PC-9 (cell line): ENCODE data around the gene GCHFR. TPM values are rescaled to one million over a fixed set of nuclear protein-coding genes. Genes with fewer than 3 reads are reported as not detected.

Experiments used
- BruUV-seq: library from RNA; stranded (reverse); fragments of 400-500 nt; replicated peaks from 2 replicates; lab custom pipeline; 2021; lab: Mats Ljungman, UMichigan
- CTCF ChIA-PET: fragments of 300-600 bp; sonication (Branson Sonifier 250); formaldehyde crosslinking; loops from one replicate; lab custom pipeline; 2022; ENCODE audit warnings: antibody characterized with exemption; lab: Charles Lee
- POLR2A ChIA-PET: fragments of 300-600 bp; sonication (Branson Sonifier 250); formaldehyde crosslinking; loops from one replicate; lab custom pipeline; 2022; ENCODE audit warnings: antibody characterized with exemption; ENCODE audit not compliant: unreplicated experiment; lab: Charles Lee
- DNase-seq, 2 experiments: peaks; one replicate each; pipeline versions ENCODE4 v3.0.0 to v3.0.0-alpha.2; 2015 to 2022; ENCODE audit warnings: mixed read lengths in 1 of 2
- H2AFZ ChIP-seq: fragments of 200-600 bp; sonication (generic); 2 replicates; pipeline ENCODE4 v1.8.1; 2017; ENCODE audit warnings: antibody characterized with exemption
- H3F3A ChIP-seq: fragments of 200-600 bp; sonication (generic); 2 replicates; pipeline ENCODE4 v1.8.1; 2017; ENCODE audit warnings: antibody characterized with exemption, mild to moderate bottlenecking, low read depth; ENCODE audit not compliant: insufficient read depth
- H3K27ac ChIP-seq: fragments of 200-600 bp; sonication (generic); 2 replicates; pipeline ENCODE4 v1.6.1; 2016; ENCODE audit warnings: mixed run types
- H3K27me3 ChIP-seq: fragments of 200-600 bp; sonication (generic); 2 replicates; pipeline ENCODE4 v1.6.1; 2016; ENCODE audit warnings: low read depth, mixed run types; ENCODE audit not compliant: insufficient read depth
- H3K36me3 ChIP-seq: fragments of 200-600 bp; sonication (generic); 2 replicates; pipeline ENCODE4 v1.6.1; 2016; ENCODE audit warnings: low read depth, mixed run types
- H3K4me1 ChIP-seq: fragments of 200-600 bp; sonication (generic); replicated peaks from 2 replicates; pipeline ENCODE4 v1.6.1; 2016; ENCODE audit warnings: mixed run types; ENCODE audit not compliant: insufficient read depth
- H3K4me2 ChIP-seq: fragments of 200-600 bp; sonication (generic); 2 replicates; pipeline ENCODE4 v1.6.1; 2017; ENCODE audit warnings: mixed run types
- H3K4me3 ChIP-seq: fragments of 200-600 bp; sonication (generic); 2 replicates; pipeline ENCODE4 v1.6.1; 2016; ENCODE audit warnings: mixed run types
- H3K79me2 ChIP-seq: fragments of 200-600 bp; sonication (generic); 2 replicates; pipeline ENCODE4 v1.6.1; 2017; ENCODE audit warnings: low read depth, mixed run types
- H3K9me2 ChIP-seq: fragments of 200-600 bp; sonication (generic); 2 replicates; pipeline ENCODE4 v1.8.1; 2017; ENCODE audit warnings: mild to moderate bottlenecking; ENCODE audit not compliant: insufficient read depth
- H3K9me3 ChIP-seq: fragments of 200-600 bp; sonication (generic); 2 replicates; pipeline ENCODE4 v1.8.1; 2016; ENCODE audit warnings: low read depth; ENCODE audit not compliant: insufficient read depth
- H4K20me1 ChIP-seq: fragments of 200-600 bp; sonication (generic); 2 replicates; pipeline ENCODE4 v1.8.1; 2017; ENCODE audit not compliant: insufficient read depth
- CTCF ChIP-seq: fragments of 200-600 bp; sonication (generic); conservative IDR thresholded peaks from 2 replicates; pipeline ENCODE4 v1.6.1; 2017; ENCODE audit warnings: mixed run types, antibody characterized with exemption, mild to moderate bottlenecking, moderate library complexity
- EZH2 ChIP-seq: fragments of 200-600 bp; sonication (generic); IDR thresholded peaks from 2 replicates; pipeline ENCODE4 v1.8.0; 2017; ENCODE audit warnings: antibody characterized with exemption, low read depth
- intact Hi-C: fragments of 100-400 bp; cut with micrococcal nuclease; formaldehyde crosslinking; loops from one replicate; pipeline ENCODE4 v1.10.0; 2022; ENCODE audit not compliant: unreplicated experiment
- total RNA-seq: library from RNA; stranded (reverse); gene quantifications from 2 replicates; pipeline ENCODE4 v1.2.3, GENCODE V29; 2021

The GCHFR gene
- total RNA-seq, 1 experiment from 2014 or later: 1.5 TPM

- ChIA-PET CTCF (interaction anchor here (0.6 kb wide), 1 partner anchor 50 kb away, joined by 8 read pairs; no protein-coding TSS in a partner anchor), POLR2A (interaction anchor here (0.5 to 0.9 kb wide), 6 partner anchors 11 to 1316 kb away, joined by 4 to 11 read pairs (median 6); no protein-coding TSS in a partner anchor)
- no peaks in the 10 kb centered on the region for H3K36me3 ChIP-seq
- no TSS peak for BruUV-seq
- H3K27ac ChIP-seq: peak within 1 kb of the TSS; percentile 72
- intact Hi-C loops: loop anchor here (1.0 to 2.0 kb wide), 4 partner anchors 14 to 38 kb away; partner anchors contain the start of gene C15orf62
- H4K20me1 ChIP-seq: no peaks in the 10 kb centered on the region
- H3K4me3 ChIP-seq: peak within 1 kb of the TSS; percentile 99
- H3K9me3 ChIP-seq: no peaks in the 10 kb centered on the region
- peaks cover 4% of the 10 kb centered on the region; the same call in 1 of the 2 replicates for H3F3A ChIP-seq
- peak; percentile 91 to 93 for DNase-seq
- H3K27me3 ChIP-seq: no peaks in the 10 kb centered on the region
- H3K4me2 ChIP-seq: peak within 1 kb of the TSS; percentile 100
- no peaks in the 10 kb centered on the region for H3K9me2 ChIP-seq
- peaks cover 9% of the 10 kb centered on the region; the same call in 1 of the 2 replicates for H3K4me1 ChIP-seq
- peak within 1 kb of the TSS; percentile 100 for H2AFZ ChIP-seq
- H3K79me2 ChIP-seq: peaks cover 19% of the 10 kb centered on the region
- no peak for TF ChIP-seq EZH2
Measured at GRCh38 chr15:40807028-40807887, 43.4 kb downstream of the GCHFR start, which contains the start of the genes DNAJC17 and ZFYVE19. DNAJC17 (minus strand) TSS chr15:40807473; CDS start chr15:40807446, 27 bp downstream. ZFYVE19 (plus strand) TSS chr15:40807089; CDS start chr15:40807590, 501 bp downstream.

GRCh38 chr15:40807888-40808461, 44.1 kb downstream of the GCHFR start:
- POLR2A ChIA-PET: interaction anchor here (0.5 to 0.7 kb wide), 4 partner anchors 20 to 1230 kb away, joined by 4 to 10 read pairs (median 6); partner anchors contain the start of gene C15orf62
- BruUV-seq: no TSS peak
- Histone ChIP-seq H3K9me3 (no peaks in the 10 kb centered on the region), H3F3A (peaks cover 4% of the 10 kb centered on the region; the same call in 1 of the 2 replicates), H3K27ac (peak overlapping the region; percentile 60), H3K36me3 (no peaks in the 10 kb centered on the region), H4K20me1 (no peaks in the 10 kb centered on the region), H3K4me3 (peak overlapping the region; percentile 99), H3K27me3 (no peaks in the 10 kb centered on the region), H2AFZ (0 out of 2 replicates have a peak overlapping the region, but pooled peaks have one; percentile 60), H3K4me2 (peak overlapping the region; percentile 84), H3K9me2 (no peaks in the 10 kb centered on the region), H3K79me2 (peaks cover 19% of the 10 kb centered on the region), H3K4me1 (peaks cover 9% of the 10 kb centered on the region; the same call in 1 of the 2 replicates)
- CTCF ChIA-PET: no interaction called here
- no peak for DNase-seq
- TF ChIP-seq EZH2: no peak
- intact Hi-C loops: loop anchor here (1.0 to 2.0 kb wide), 4 partner anchors 15 to 39 kb away; partner anchors contain the start of gene C15orf62

- TSS peak; percentile 39 for BruUV-seq
- ChIA-PET CTCF (no interaction called here), POLR2A (interaction anchor here (0.7 kb wide), 1 partner anchor 39 kb away, joined by 5 read pairs; the partner anchor contains the start of gene C15orf62)
- H3K4me3 ChIP-seq: no peak overlapping the region
- H3F3A ChIP-seq: peaks cover 4% of the 10 kb centered on the region; the same call in 1 of the 2 replicates
- no peak overlapping the region for H2AFZ ChIP-seq
- H3K79me2 ChIP-seq: peaks cover 19% of the 10 kb centered on the region
- no peaks in the 10 kb centered on the region for H3K36me3 ChIP-seq
- no peaks in the 10 kb centered on the region for H3K9me2 ChIP-seq
- no peak for TF ChIP-seq CTCF
- no peak for TF ChIP-seq EZH2
- H3K9me3 ChIP-seq: no peaks in the 10 kb centered on the region
- no peak overlapping the region for H3K27ac ChIP-seq
- no peaks in the 10 kb centered on the region for H4K20me1 ChIP-seq
- H3K4me1 ChIP-seq: peaks cover 9% of the 10 kb centered on the region; the same call in 1 of the 2 replicates
- H3K27me3 ChIP-seq: no peaks in the 10 kb centered on the region
- no peak for DNase-seq
- intact Hi-C loops: no loop called here
- H3K4me2 ChIP-seq: peak overlapping the region; percentile 84; the same call in 1 of the 2 replicates
Measured at GRCh38 chr15:40808861-40809450, 45.1 kb downstream of the GCHFR start.
